Cardiac muscle cell (in vitro differentiated cells and primary cell): ENCODE measurements around the gene KCNN2. TPM values are rescaled to one million over a fixed set of nuclear protein-coding genes. Genes with fewer than 3 reads are reported as not detected.

Experiments used
- DNase-seq, 2 donors: peaks; one replicate each; pipeline versions ENCODE4 v3.0.0 to v3.0.0-alpha.2; 2010 to 2017; ENCODE audit warnings: low read depth in 1 of 2, low spot score in 1 of 2
- H3K27ac ChIP-seq: fragments of 200-600 bp; sonication (generic); 2 replicates; pipeline ENCODE4 v1.5.1; 2016
- H3K27me3 ChIP-seq: fragments of 200-600 bp; sonication (generic); 2 replicates; pipeline ENCODE4 v1.6.0; 2016; ENCODE audit warnings: control low read depth
- H3K36me3 ChIP-seq: fragments of 200-600 bp; sonication (generic); 2 replicates; pipeline ENCODE4 v1.5.1; 2016; ENCODE audit warnings: control low read depth
- H3K4me1 ChIP-seq: fragments of 200-600 bp; sonication (generic); 2 replicates; pipeline ENCODE4 v1.8.1; 2017; ENCODE audit warnings: low read depth, mild to moderate bottlenecking, mixed run types
- H3K4me3 ChIP-seq: fragments of 200-600 bp; sonication (generic); 2 replicates; pipeline ENCODE4 v1.5.1; 2016; ENCODE audit warnings: mild to moderate bottlenecking
- H3K9me3 ChIP-seq: fragments of 200-600 bp; sonication (generic); 2 replicates; pipeline ENCODE4 v1.5.1; 2017; ENCODE audit warnings: low read depth, mild to moderate bottlenecking, control low read depth
- polyA plus RNA-seq: library from polyadenylated mRNA; unstranded; fragments of >200 nt; fragmentation: Nextera tagmentation; extraction: Ambion mirVana; gene quantifications from 2 replicates; pipeline ENCODE4 v1.2.1, GENCODE V29; 2016
- total RNA-seq: library from RNA; depleted of rRNA; stranded (reverse); fragments of >200 nt; gene quantifications from 2 replicates; pipeline ENCODE4 v1.2.3, GENCODE V29; 2016
- TF ChIP-seq, protein P1 (sequence below): IDR thresholded peaks from 2 replicates; pipeline ENCODE4 v1.5.1; 2012; ENCODE audit warnings: low read depth, mild to moderate bottlenecking, low read length

Gene KCNN2
- total and polyA plus RNA-seq, 2 experiments from 2014 or later = 13.5 to 44.9 TPM

DNA sequence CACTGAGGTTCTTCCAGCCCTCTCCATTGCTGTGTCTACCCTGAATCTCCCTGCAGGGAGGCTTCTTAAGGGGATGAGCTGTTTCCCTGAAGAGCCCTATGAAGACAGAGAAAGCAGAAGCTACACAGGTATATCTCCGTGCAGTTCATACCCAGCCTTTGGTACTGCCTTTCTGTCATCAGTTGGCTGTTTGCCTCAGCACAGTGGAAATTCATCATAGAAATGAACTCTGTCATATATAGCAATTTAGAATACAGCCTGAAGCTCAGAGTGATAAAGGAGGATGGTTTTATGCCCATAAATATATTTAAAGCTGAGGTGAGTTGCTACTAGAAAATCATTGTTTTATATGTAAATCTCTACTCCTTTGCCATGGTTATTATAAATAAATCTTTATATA is 42.6 kb upstream of the KCNN2 start:
- TF ChIP-seq, protein P1, sequence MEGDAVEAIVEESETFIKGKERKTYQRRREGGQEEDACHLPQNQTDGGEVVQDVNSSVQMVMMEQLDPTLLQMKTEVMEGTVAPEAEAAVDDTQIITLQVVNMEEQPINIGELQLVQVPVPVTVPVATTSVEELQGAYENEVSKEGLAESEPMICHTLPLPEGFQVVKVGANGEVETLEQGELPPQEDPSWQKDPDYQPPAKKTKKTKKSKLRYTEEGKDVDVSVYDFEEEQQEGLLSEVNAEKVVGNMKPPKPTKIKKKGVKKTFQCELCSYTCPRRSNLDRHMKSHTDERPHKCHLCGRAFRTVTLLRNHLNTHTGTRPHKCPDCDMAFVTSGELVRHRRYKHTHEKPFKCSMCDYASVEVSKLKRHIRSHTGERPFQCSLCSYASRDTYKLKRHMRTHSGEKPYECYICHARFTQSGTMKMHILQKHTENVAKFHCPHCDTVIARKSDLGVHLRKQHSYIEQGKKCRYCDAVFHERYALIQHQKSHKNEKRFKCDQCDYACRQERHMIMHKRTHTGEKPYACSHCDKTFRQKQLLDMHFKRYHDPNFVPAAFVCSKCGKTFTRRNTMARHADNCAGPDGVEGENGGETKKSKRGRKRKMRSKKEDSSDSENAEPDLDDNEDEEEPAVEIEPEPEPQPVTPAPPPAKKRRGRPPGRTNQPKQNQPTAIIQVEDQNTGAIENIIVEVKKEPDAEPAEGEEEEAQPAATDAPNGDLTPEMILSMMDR = no peak
- DNase-seq = no peak
- Histone ChIP-seq H3K9me3 (no peaks in the 10 kb centered on the region), H3K36me3 (no peaks in the 10 kb centered on the region), H3K27me3 (no peaks in the 10 kb centered on the region), H3K4me1 (peaks cover 3% of the 10 kb centered on the region), H3K4me3 (no peak overlapping the region), H3K27ac (no peak overlapping the region)

DNA sequence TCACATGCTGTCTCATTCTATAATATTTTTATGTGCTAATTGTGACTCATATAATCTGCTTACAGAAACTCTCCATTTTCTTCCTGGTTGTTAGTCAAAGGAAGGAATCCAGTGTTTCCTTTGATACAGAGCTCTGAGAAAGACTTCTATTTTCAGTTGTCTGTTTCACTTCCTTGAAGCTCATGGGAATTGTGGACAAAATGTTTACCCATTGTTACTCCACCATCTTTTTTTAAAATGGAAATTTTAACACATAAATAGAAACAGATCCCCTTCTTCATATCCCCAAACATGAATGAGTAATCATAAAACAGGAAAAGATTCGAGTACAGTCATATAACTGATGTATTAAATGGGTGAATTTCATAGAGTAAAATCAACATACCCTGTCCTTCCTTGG is 42.0 kb upstream of the KCNN2 start:
- Histone ChIP-seq H3K4me3 (no peak overlapping the region), H3K4me1 (peaks cover 3% of the 10 kb centered on the region), H3K36me3 (no peaks in the 10 kb centered on the region), H3K9me3 (no peaks in the 10 kb centered on the region), H3K27ac (no peak overlapping the region), H3K27me3 (no peaks in the 10 kb centered on the region)
- peak in 1 of 2 donors; percentile 2 for DNase-seq
- TF ChIP-seq, protein P1 = no peak

DNA sequence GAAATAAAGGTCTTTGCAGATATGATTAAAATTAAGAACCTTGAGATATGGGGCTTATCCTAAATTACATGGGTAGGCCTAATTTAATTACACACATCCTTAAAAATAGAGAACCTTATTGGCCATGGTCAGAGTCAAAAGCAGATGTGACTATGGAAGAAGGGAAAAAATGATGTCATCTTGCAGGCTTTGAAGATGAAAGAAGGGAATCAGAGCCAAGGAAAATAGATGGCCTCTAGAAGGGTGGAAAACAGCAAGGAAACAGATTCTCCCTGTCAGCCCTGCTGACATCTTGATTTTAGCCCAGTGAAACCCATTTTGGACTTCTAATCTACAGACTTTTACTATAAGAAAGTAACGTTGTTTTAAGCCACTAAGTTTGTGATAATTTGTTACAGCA is 37.6 kb upstream of the KCNN2 start:
- no peaks in the 10 kb centered on the region for H3K4me1 ChIP-seq
- no peaks in the 10 kb centered on the region for H3K9me3 ChIP-seq
- no peak overlapping the region for H3K27ac ChIP-seq
- no peaks in the 10 kb centered on the region for H3K36me3 ChIP-seq
- H3K27me3 ChIP-seq = no peaks in the 10 kb centered on the region
- no peak overlapping the region for H3K4me3 ChIP-seq
- no peak for DNase-seq
- TF ChIP-seq, protein P1 = no peak

DNA sequence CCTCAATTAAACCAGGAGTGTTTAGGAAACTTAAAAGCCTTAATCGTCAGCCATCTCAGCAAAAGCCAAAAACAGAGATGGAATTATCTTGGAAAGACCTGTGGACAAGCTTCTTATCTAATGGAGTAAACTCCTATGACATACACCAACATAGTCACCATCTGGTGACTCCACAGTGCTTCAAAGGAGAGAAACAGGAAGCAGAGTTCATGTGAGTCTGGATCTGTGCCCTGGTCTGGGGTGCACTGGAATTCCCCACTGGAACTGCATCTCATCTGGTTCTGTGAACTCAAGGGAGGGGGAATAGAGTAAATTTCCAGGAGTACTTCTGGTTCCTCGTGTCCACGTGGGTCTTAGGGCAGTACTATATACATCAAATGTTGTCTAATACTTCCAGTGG is 36.3 kb upstream of the KCNN2 start:
- Histone ChIP-seq H3K4me3 (no peak overlapping the region), H3K27ac (no peak overlapping the region), H3K9me3 (no peaks in the 10 kb centered on the region), H3K4me1 (no peaks in the 10 kb centered on the region), H3K36me3 (no peaks in the 10 kb centered on the region), H3K27me3 (no peaks in the 10 kb centered on the region)
- TF ChIP-seq, protein P1 = no peak
- DNase-seq = peak; percentile 6 to 9

DNA sequence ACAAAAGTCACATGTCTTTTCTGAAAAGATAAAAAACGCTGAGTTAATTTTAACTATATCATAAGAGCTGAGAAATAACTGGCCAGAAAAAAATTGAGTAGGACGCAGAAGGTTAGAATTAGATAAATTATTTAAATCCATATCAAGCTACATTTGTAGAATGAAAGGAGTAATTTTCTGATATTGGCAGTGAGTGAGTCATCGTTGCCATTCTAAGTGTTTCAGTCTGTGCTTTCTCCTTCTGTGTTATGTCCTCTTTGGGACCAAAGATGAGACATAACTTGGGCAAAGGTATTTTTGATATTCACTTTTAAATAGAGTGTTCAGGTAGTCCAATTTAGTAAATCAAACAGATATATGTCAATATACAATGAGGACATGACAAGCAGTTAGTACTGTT is 34.4 kb upstream of the KCNN2 start:
- no peaks in the 10 kb centered on the region for H3K4me1 ChIP-seq
- H3K9me3 ChIP-seq = no peaks in the 10 kb centered on the region
- no peak for DNase-seq
- TF ChIP-seq, protein P1 = no peak
- no peak overlapping the region for H3K27ac ChIP-seq
- H3K36me3 ChIP-seq = no peaks in the 10 kb centered on the region
- H3K4me3 ChIP-seq = no peak overlapping the region
- H3K27me3 ChIP-seq = no peaks in the 10 kb centered on the region

DNA sequence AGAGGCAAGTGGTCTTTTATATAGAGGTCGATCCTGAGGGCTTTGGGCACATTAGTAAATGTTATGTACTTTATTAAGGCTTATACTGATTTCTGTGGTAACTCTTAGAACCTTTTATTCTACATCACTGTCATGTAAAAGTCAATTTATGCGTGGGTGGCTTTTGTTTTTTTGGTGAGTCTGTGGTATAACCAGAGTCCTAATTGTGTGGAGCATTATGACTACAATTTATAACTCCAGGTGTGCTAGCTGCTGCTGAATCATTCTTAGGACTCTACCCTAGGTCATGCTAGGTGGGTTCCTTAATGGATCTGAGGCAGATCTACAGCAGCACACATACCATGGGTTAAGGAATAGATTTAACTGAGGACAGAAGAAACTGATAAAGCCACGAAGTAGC is 33.9 kb upstream of the KCNN2 start:
- TF ChIP-seq, protein P1 = no peak
- no peak for DNase-seq
- Histone ChIP-seq H3K36me3 (no peaks in the 10 kb centered on the region), H3K27ac (no peak overlapping the region), H3K9me3 (no peaks in the 10 kb centered on the region), H3K27me3 (no peaks in the 10 kb centered on the region), H3K4me3 (no peak overlapping the region), H3K4me1 (no peaks in the 10 kb centered on the region)
